NCI-H510A treated with DMSO at 0.1 percent for 48 hours (cell line): ENCODE measurements around the gene GALNT1.

Source experiments
- DNase-seq: peaks from one replicate; lab custom pipeline; 2025; lab: John Stamatoyannopoulos, UW

Gene GALNT1

GRCh38 chr18:35717182-35717581, 135.6 kb downstream of the GALNT1 start:
- DNase-seq, result no peak

- no peak for DNase-seq
These were observed 140.0 kb downstream of the GALNT1 start for GRCh38 chr18:35721431-35722081.

- no peak for DNase-seq
These were observed 147.1 kb downstream of the GALNT1 start for GRCh38 chr18:35728676-35729075.

- no peak for DNase-seq
These were observed 148.6 kb downstream of the GALNT1 start for GRCh38 chr18:35729991-35730668.

GRCh38 chr18:35730691-35731370, 149.3 kb downstream of the GALNT1 start:
- peak; percentile 87 for DNase-seq

- no peak for DNase-seq
These were observed 150.2 kb downstream of the GALNT1 start for GRCh38 chr18:35731701-35732100.

GRCh38 chr18:35732162-35732561, 150.6 kb downstream of the GALNT1 start:
- no peak for DNase-seq

- peak; percentile 39 for DNase-seq
These were observed 151.1 kb downstream of the GALNT1 start for GRCh38 chr18:35732636-35733035.

- no peak for DNase-seq
These were observed 151.9 kb downstream of the GALNT1 start for GRCh38 chr18:35733408-35733807.

GRCh38 chr18:35736696-35737095, 155.2 kb downstream of the GALNT1 start:
- no peak for DNase-seq

- DNase-seq, result no peak
These were observed 158.2 kb downstream of the GALNT1 start for GRCh38 chr18:35739778-35740177.

- no peak for DNase-seq
These were observed 159.1 kb downstream of the GALNT1 start for GRCh38 chr18:35740656-35741055.

GRCh38 chr18:35743916-35744315, 162.4 kb downstream of the GALNT1 start:
- no peak for DNase-seq

- no peak for DNase-seq
These were observed 164.3 kb downstream of the GALNT1 start for GRCh38 chr18:35745814-35746213.

- DNase-seq, result no peak
These were observed 165.3 kb downstream of the GALNT1 start for GRCh38 chr18:35746826-35747339.

- DNase-seq, result no peak
These were observed 166.4 kb downstream of the GALNT1 start for GRCh38 chr18:35747894-35748472.

GRCh38 chr18:35749701-35750100, 168.2 kb downstream of the GALNT1 start:
- no peak for DNase-seq

GRCh38 chr18:35750929-35751328, 169.4 kb downstream of the GALNT1 start:
- no peak for DNase-seq

- no peak for DNase-seq
These were observed 171.9 kb downstream of the GALNT1 start for GRCh38 chr18:35753306-35753910.

- no peak for DNase-seq
These were observed 172.9 kb downstream of the GALNT1 start for GRCh38 chr18:35754464-35754863.

GRCh38 chr18:35755369-35755768, 173.8 kb downstream of the GALNT1 start:
- no peak for DNase-seq

- peak; percentile 98 for DNase-seq
These were observed 175.1 kb downstream of the GALNT1 start for GRCh38 chr18:35756506-35757117.
